Thoracic aorta (tissue), 2 donors: Measurements from ENCODE around the gene ADAMTS2. TPM values are rescaled to one million over a fixed set of nuclear protein-coding genes. Genes with fewer than 3 reads are reported as not detected.

ENCODE experiments used
- ATAC-seq: fragments of 150-250 bp; one replicate; pipeline ENCODE4 v1.8.0; 2017; ENCODE audit warnings: low read depth; ENCODE audit not compliant: insufficient number of reproducible peaks, low FRiP score
- DNase-seq: peaks from one replicate; pipeline ENCODE4 v3.0.0-alpha.2; 2020; ENCODE audit warnings: low spot score
- H3K27ac ChIP-seq, 2 donors: fragments of 200-600 bp; sonication (generic); 1 replicate in 1 of 2; 2 replicates in 1 of 2; pipeline ENCODE4 v1.5.1; 2016; ENCODE audit warnings: mild to moderate bottlenecking in 2 of 2, moderate library complexity in 2 of 2
- H3K27me3 ChIP-seq: fragments of 200-600 bp; sonication (generic); replicated peaks from 2 replicates; pipeline ENCODE4 v1.6.0; 2016; ENCODE audit warnings: mild to moderate bottlenecking; ENCODE audit not compliant: insufficient read depth
- H3K36me3 ChIP-seq: fragments of 200-600 bp; sonication (generic); one replicate; pipeline ENCODE4 v1.5.1; 2016
- H3K4me1 ChIP-seq, 2 donors: fragments of 200-600 bp; sonication (generic); 1 replicate in 1 of 2; 2 replicates in 1 of 2; pipeline versions ENCODE4 v1.5.1 to v1.6.0; 2016; ENCODE audit warnings: low read depth in 2 of 2, mild to moderate bottlenecking in 1 of 2; ENCODE audit not compliant: control insufficient read depth in 1 of 2
- H3K4me3 ChIP-seq: fragments of 200-600 bp; sonication (generic); 2 replicates; pipeline ENCODE4 v1.5.1; 2016; ENCODE audit warnings: mild to moderate bottlenecking
- H3K9me3 ChIP-seq: fragments of 200-600 bp; sonication (generic); 2 replicates; pipeline ENCODE4 v1.5.1; 2016
- CTCF ChIP-seq: fragments of 200-600 bp; sonication (generic); IDR thresholded peaks from one replicate; pipeline ENCODE4 v1.5.1; 2019; ENCODE audit warnings: antibody characterized with exemption
- total RNA-seq, 2 donors: library from RNA; depleted of rRNA; stranded (reverse); fragments of >200 nt; gene quantifications; one replicate each; pipeline versions ENCODE4 v1.1.0 to v1.2.3, GENCODE V29; 2016

The ADAMTS2 gene
- total RNA-seq, 2 donors from 2014 or later: 34.4 to 60.7 TPM

DNA sequence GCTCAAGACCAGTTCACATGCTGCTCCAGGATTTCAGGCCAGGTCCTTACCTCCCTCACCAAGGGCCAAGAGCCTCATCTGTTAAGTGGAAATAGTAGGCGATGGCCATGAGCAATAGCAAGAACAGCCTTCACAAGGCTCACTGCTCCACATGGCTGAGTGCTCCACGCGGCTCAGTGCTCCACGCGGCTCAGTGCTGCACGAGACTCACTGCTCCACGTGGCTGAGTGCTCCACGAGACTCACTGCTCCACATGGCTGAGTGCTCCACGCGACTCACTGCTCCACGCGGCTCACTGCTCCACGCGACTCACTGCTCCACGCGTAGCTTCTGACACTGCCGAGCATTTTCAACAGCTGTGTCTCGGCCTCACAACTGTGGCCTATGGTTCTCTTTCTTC, 36.4 kb upstream of the ADAMTS2 start:
- no peak for TF ChIP-seq CTCF
- ATAC-seq (no peak), DNase-seq (no peak)

DNA sequence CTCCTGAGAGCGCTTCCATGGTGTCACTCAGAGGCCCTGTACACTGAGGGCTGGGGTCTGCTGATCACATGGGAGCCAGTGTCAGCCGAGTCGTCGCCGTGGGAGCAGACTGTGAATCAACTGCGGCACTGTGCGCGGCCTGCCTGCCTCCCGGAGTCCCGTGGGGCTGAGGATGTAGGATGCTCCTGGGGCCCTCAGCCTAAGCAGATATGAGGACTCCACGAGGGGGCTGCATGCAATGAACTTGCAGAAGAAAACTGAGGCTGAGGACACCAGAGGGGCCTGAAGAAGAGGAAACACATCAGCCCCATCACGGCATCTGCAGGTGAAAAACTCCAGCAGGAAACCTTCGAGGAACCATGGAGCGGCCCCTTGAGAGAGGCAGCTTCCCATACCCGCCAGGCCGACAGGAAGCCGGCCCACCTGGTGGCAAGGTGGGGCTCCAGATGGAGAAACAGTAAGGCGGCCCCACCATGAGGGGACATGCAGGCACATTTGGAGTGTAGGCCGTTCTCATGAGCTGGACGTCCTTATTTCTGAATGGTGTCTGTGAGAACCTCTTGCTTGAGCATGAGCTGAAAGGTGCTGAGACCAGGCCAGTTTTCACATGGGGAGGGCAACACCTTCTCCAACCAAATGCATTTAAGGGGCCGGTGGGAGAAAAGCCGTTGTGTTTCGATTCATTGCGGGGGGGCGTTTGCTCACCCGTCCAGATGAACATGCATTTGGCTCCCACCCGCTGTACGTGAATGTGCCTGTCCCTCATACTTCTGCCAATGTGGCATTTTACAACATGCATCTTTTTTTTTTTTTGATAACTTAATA, 35.2 kb upstream of the ADAMTS2 start:
- Histone ChIP-seq H3K4me3 (no peak overlapping the region), H3K36me3 (no peaks in the 10 kb centered on the region), H3K27ac (no peak overlapping the region), H3K4me1 (no peaks in the 10 kb centered on the region), H3K27me3 (no peaks in the 10 kb centered on the region), H3K9me3 (no peaks in the 10 kb centered on the region)
- ATAC-seq: no peak
- no peak for DNase-seq
- no peak for TF ChIP-seq CTCF

More for the DNA sequence above, 36.4 kb upstream of the ADAMTS2 start:
- no peaks in the 10 kb centered on the region for H3K4me1 ChIP-seq
- no peaks in the 10 kb centered on the region for H3K36me3 ChIP-seq
- no peak overlapping the region for H3K4me3 ChIP-seq
- no peaks in the 10 kb centered on the region for H3K9me3 ChIP-seq
- H3K27me3 ChIP-seq: no peaks in the 10 kb centered on the region
- H3K27ac ChIP-seq: no peak overlapping the region

DNA sequence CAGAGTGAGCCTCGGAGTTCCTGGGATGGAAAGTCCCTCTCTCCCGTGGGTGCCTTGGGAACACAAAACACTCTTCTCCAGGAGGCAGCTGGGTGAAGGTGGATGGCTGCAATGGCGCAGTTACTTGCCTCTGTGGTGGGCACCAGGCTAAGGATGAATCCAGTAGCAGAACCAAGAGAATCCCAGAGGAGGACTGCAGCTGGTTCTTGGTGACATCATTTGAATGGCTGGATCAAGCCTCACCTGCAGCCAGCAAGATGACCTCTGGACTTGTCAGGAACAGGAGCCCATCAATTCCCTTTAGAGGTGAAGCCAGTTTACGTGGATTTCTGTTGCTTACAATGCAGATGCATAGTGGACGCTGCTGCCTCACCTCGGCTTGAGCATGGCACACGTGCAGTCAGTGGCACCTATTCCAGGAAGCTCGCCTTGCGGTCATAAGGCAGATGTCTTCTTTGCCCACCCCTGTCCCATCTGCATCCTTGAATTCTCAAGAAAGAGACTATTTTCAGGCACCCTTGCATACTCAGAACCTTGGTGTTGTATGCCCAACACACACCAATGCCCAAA, 34.1 kb upstream of the ADAMTS2 start:
- TF ChIP-seq CTCF: no peak
- no peak for ATAC-seq
- Histone ChIP-seq H3K27me3 (no peaks in the 10 kb centered on the region), H3K4me3 (no peak overlapping the region), H3K36me3 (no peaks in the 10 kb centered on the region), H3K4me1 (no peaks in the 10 kb centered on the region), H3K9me3 (no peaks in the 10 kb centered on the region), H3K27ac (no peak overlapping the region)
- DNase-seq: no peak

DNA sequence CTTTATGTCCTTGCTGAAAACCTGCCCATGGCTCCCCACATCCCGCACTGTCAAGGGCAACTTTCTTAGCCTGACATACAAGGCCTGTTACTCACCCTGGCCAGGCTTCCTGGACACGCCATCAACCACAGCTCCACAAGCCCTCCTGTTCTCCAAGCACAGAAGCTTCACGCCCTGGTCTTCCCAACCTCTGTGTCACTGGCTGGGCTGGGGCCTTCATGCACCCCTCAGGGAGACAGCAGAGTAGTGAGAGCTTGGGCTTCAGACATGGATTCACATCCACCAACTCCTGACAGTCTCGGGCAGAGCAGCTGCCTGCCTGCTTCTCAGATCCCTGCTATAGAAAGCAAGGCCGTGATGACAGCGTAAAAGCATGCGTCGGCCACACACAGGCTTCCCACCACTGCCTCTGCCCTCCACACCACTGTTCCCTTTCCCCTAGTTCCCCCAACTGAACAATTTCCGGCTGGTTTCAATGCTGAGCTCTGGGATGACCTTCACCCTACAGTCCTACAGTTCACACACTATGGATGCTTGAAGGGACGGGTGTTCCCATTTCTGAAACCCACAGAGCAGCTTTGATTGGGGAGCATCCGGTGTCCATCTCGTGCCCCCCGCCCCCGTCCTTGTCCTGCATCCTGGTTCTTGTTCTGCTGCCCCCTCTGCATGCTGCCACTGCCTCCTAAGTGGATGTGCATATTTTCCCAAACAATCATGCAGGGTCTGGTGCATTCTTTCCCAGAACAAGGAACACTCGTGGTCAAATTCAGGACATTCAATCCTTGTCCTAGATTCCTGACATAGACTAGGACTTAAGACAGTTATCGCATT, 33.4 kb upstream of the ADAMTS2 start:
- no peak overlapping the region for H3K4me3 ChIP-seq
- ATAC-seq (no peak), DNase-seq (no peak)
- no peak overlapping the region for H3K27ac ChIP-seq
- H3K4me1 ChIP-seq: no peaks in the 10 kb centered on the region
- H3K36me3 ChIP-seq: no peaks in the 10 kb centered on the region
- no peaks in the 10 kb centered on the region for H3K9me3 ChIP-seq
- no peaks in the 10 kb centered on the region for H3K27me3 ChIP-seq
- no peak for TF ChIP-seq CTCF

- no peaks in the 10 kb centered on the region for H3K4me1 ChIP-seq
- H3K36me3 ChIP-seq: no peaks in the 10 kb centered on the region
- H3K9me3 ChIP-seq: no peaks in the 10 kb centered on the region
- H3K27ac ChIP-seq: no peak overlapping the region
- no peak overlapping the region for H3K4me3 ChIP-seq
- ATAC-seq (no peak), DNase-seq (no peak)
- no peaks in the 10 kb centered on the region for H3K27me3 ChIP-seq
- no peak for TF ChIP-seq CTCF
These were observed 32.8 kb upstream of the ADAMTS2 start for GRCh38 chr5:179378116-179378440.
